GM21786 (cell line): ENCODE results near the gene CPT1B.
"Not testable (repeated sequence)": the region's sequence is repeated elsewhere in the genome, so short reads cannot be mapped to it uniquely, and the experiment has no call there.

Experiments used
- ATAC-seq: cut with Tn5 transposase; IDR thresholded peaks from one replicate; pipeline ENCODE4 v1.9.1; 2021; ENCODE audit not compliant: unreplicated experiment

CPT1B gene

GRCh38 chr22:50529897-50530579 is 48.2 kb downstream of the CPT1B start, which contains the start of gene TYMP:
Gene TYMP (minus strand): TSS chr22:50530012. CDS start chr22:50529709, 303 bp downstream.
- no peak for ATAC-seq

- no peak for ATAC-seq
Observed at GRCh38 chr22:50529416-50529896, 48.8 kb downstream of the CPT1B start.

DNA sequence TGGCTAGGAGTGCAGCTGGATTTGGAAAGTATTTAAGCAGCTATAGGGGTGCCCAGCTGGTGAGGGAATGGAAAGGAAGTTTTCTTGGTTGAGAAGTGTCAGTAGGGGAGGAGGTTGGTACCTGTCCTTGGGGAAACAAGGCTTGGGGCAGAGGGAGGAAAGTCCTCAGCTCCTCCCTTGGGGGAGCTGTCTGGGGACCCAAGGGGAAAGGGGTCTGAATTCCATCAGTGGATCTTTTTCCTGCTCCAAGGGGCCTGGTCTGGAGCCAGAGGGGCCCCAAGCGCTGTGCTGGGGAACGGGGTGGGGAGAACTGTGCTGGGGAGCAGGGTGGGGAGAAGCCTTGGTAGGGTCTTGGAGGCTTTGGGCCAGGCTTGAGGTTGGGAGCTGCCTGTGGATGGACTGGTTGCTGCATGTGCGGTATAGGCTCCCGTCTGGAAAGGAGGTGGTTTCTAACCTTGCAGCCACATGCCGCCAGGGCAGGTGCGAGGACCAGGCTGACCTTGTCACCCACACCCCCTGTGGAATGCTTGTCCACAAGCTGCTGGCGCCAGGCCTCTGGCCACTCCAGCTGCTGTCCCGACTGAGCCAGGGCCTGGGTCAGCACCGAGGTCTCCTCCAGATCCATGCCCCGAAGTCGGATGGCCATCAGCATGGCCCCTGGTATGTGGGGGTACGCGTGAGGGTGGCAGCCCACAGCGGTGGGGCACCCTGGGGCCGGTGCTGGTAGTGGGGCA is 49.4 kb downstream of the CPT1B start:
- no peak for ATAC-seq

DNA sequence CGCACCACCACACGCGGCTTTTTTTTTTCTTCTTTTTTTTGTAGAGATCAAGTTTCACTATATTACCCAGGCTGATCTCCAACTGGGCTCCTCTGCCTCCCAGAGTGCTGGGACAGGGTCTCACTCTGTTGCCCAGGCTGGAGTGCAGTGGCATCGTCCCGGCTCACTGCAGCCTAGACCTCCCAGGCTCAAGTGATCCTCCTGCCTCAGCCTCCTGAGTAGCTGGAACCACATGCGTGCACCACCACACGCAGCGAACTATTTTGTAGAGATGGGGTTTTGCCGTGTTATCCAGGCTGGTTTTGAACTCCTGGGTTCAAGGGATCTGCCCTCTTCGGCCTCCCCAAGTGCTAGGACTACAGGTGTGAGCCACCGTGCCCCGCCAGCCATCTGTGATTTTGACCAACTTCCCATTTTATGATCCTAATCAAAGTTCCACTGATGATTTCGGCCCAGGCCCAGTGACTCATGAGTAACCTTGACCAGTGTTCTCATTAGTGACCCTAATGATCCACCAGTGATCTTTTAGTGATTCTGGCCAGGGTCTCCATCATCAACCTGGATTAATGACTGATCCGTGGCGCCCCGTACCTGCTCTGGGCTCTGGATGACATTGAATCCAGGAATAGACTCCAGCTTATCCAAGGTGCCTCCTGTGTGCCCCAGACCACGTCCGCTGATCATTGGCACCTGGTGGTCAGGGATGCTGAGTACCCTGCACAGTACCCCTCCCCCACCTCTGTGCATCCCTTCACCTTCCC is 50.1 kb downstream of the CPT1B start:
- no peak for ATAC-seq

GRCh38 chr22:50526834-50527801 is 51.1 kb downstream of the CPT1B start:
- ATAC-seq: no peak

GRCh38 chr22:50526108-50526833 is 52.0 kb downstream of the CPT1B start:
- ATAC-seq: peak; percentile 21

DNA sequence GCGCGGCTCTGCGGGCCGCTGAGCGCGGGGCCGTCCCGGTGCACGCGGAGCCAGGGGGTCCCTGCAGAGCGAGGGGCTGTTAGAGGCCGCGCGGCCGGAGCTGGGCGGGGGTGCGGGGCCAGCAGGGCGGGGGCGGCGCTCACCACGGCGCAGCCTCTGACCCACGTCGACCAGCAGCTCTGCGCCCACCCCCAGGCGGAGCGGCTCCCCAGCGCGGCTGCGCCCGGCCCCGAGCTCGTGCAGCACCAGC is 52.4 kb downstream of the CPT1B start:
- no peak for ATAC-seq

GRCh38 chr22:50525104-50525857 is 52.9 kb downstream of the CPT1B start, which contains the start of gene SCO2:
Gene SCO2 (minus strand): TSS chr22:50525598. CDS start chr22:50524411, 1,187 bp downstream.
- ATAC-seq: peak; percentile 32

DNA sequence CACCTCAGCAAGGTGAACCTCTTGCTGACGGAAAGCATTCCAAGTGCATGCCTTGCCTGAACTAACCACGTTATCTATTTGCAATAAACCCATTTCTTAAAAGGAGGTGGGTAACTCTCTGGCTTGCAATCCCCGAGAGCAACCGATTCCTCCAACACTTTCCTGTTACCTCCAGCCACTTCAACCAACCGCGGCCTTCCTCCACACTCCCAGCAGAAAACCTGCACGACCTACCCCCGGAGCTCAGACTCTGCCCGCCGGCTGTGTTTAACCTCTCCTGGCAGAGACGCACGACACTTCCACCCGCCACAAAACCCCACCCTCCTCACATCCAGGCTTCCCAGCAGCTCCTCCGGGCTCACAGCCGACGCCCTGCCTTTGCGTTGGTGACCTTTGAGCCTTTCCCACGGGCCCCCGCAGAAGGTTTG is 53.5 kb downstream of the CPT1B start:
- ATAC-seq: no peak

GRCh38 chr22:50523806-50524675 is 54.2 kb downstream of the CPT1B start:
- no peak for ATAC-seq

DNA sequence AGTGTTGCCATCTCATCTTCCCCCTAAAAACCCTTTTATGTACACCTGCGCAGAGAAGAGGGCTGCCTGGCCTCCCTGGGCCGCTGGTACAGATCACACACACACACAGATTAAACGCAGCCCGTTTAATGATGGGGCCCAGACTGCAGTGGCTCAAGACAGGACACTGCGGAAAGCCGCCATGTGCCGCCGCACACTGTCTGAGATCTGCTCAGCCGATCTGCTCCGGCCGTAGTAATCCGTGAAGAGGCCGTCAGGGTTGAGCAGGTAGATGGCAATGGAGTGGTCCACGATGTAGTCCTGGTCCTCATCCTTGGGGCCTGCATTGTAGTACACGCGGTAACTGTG is 54.8 kb downstream of the CPT1B start:
- ATAC-seq: no peak

DNA sequence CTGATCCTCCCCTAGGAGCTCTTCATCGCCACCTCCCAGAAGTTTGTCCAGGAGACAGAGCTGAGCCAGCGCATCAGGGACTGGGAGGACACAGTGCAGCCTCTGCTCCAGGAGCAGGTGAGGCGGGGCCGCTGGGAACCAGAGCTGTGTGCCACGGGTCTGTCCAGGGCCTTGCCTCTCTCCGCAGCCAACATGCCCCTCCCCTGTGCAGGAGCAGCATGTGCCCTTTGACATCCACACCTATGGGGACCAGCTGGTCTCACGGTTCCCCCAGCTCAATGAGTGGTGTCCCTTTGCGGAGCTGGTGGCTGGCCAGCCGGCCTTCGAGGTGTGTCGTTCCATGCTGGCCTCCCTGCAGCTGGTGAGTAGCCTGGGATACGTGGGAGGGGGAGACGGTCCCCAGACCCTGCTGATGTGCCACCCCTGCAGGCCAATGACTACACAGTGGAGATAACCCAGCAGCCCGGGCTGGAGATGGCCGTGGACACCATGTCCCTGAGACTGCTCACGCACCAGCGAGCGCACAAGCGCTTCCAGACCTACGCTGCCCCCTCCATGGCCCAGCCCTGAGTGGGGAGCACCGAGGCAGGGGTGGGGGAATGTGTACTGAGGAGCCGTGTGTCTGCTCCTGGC is 55.3 kb downstream of the CPT1B start:
- ATAC-seq: no peak

- ATAC-seq: no peak
Observed at GRCh38 chr22:50522208-50522805, 55.9 kb downstream of the CPT1B start.

DNA sequence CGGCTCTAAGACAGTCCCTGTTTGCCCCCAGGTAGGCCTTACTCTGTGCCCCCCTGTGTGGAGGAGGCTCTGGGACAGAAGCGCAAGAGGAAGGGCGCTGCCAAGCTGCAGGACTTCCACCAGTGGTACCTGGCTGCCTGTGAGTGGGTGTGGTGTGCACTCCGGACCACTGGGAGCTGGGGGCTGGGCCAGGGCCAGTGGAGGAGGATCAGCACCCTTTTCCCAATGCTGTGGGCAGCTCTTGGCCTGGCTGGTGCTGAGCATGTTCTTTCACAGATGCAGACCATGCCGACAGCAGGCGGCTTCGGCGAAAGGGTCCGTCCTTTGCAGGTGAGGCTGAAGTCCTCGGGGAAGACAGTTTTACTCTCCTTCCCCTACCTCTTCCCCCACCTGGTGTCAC is 56.5 kb downstream of the CPT1B start:
- ATAC-seq: no peak

DNA sequence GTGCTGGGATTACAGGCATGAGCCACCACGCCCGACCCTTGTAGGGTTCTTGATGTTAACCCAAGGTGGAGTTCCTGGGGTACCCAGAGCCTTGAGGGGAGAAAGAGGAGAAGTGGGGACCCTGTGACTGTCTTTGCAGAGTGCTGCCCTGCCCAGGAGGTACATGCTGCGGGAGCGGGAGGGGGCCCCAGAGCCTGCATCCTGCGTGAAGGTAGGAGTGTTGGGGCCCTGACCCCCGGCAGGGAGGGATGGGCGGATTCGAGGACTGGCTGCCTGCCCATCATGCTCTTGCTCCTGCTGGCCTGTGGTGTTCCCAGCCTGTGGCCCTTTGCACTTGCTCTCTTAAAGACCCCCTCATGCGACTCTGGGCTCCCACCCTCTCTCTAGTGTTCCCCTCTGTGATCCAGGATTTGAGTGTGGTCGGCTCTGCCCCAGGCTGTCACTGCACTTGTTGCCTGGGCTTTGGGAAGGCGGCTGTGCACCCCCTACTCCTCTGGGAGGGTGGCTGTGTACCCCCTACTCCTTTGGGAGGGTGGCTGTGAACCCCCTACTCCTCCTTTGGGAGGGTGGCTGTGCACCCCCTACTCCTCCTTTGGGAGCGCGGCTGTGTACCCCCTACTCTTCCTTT is 57.3 kb downstream of the CPT1B start:
- no peak for ATAC-seq

- ATAC-seq: not testable (repeated sequence)
Observed at GRCh38 chr22:50520184-50520583, 58.0 kb downstream of the CPT1B start.

GRCh38 chr22:50519151-50519550 is 59.1 kb downstream of the CPT1B start:
- ATAC-seq: no peak
